Stimulated activated memory B cell treated with anti-CD40 and anti-IgM and Interleukin-4, amounts not matched to agents 10 μg/mL and 1 μg/mL and 100 μg/mL, for 72 hours (primary cell): ENCODE measurements around the gene ANKRD42.

Source experiments
- ATAC-seq: fragments of 150-1000 bp; cut with Tn5 transposase; 2 replicates; pipeline ENCODE4 v1.10.0; 2021
- H3K27ac Mint-ChIP-seq: one replicate; pipeline ENCODE4 v1.8.0; 2022; ENCODE audit warnings: mild to moderate bottlenecking, mixed read lengths
- H3K27me3 Mint-ChIP-seq: one replicate; pipeline ENCODE4 v1.8.0; 2022; ENCODE audit warnings: mixed read lengths
- H3K36me3 Mint-ChIP-seq: one replicate; pipeline ENCODE4 v1.8.0; 2022; ENCODE audit warnings: mixed read lengths
- H3K4me1 Mint-ChIP-seq: one replicate; pipeline ENCODE4 v1.8.0; 2022; ENCODE audit warnings: mixed read lengths
- H3K4me3 Mint-ChIP-seq: one replicate; pipeline ENCODE4 v1.8.0; 2022; ENCODE audit warnings: mild to moderate bottlenecking, moderate library complexity, mixed read lengths
- H3K9me3 Mint-ChIP-seq: one replicate; pipeline ENCODE4 v1.8.0; 2022; ENCODE audit warnings: mixed read lengths

ANKRD42 gene

GRCh38 chr11:83193315-83194280 lies at the start of gene ANKRD42:
TSS of gene ANKRD42 (plus strand) at chr11:83193712. CDS start at chr11:83194671, 959 bp downstream.
- Mint-ChIP-seq H3K4me1 (peaks cover 35% of the 10 kb centered on the region), H3K4me3 (peak within 1 kb of the TSS; percentile 95), H3K36me3 (peaks cover 22% of the 10 kb centered on the region), H3K27ac (peak within 1 kb of the TSS; percentile 90), H3K27me3 (no peaks in the 10 kb centered on the region), H3K9me3 (no peaks in the 10 kb centered on the region)
- ATAC-seq: peak; percentile 92

- ATAC-seq: no peak
- Mint-ChIP-seq H3K36me3 (no peaks in the 10 kb centered on the region), H3K4me1 (no peaks in the 10 kb centered on the region), H3K4me3 (no peak overlapping the region), H3K9me3 (no peaks in the 10 kb centered on the region), H3K27ac (no peak overlapping the region), H3K27me3 (no peaks in the 10 kb centered on the region)
Observed at GRCh38 chr11:83147895-83148294, 45.6 kb upstream of the ANKRD42 start.

GRCh38 chr11:83150450-83150849 lies 43.1 kb upstream of the ANKRD42 start:
- Mint-ChIP-seq H3K4me1 (no peaks in the 10 kb centered on the region), H3K27me3 (no peaks in the 10 kb centered on the region), H3K9me3 (no peaks in the 10 kb centered on the region), H3K27ac (no peak overlapping the region), H3K4me3 (no peak overlapping the region), H3K36me3 (no peaks in the 10 kb centered on the region)
- ATAC-seq: no peak

GRCh38 chr11:83151274-83151977 lies 42.1 kb upstream of the ANKRD42 start:
- H3K27ac Mint-ChIP-seq: no peak overlapping the region
- no peaks in the 10 kb centered on the region for H3K36me3 Mint-ChIP-seq
- no peaks in the 10 kb centered on the region for H3K4me1 Mint-ChIP-seq
- H3K27me3 Mint-ChIP-seq: no peaks in the 10 kb centered on the region
- no peaks in the 10 kb centered on the region for H3K9me3 Mint-ChIP-seq
- ATAC-seq: no peak
- H3K4me3 Mint-ChIP-seq: no peak overlapping the region

GRCh38 chr11:83152264-83152663 lies 41.2 kb upstream of the ANKRD42 start:
- no peaks in the 10 kb centered on the region for H3K9me3 Mint-ChIP-seq
- no peak overlapping the region for H3K4me3 Mint-ChIP-seq
- no peaks in the 10 kb centered on the region for H3K27me3 Mint-ChIP-seq
- no peak for ATAC-seq
- H3K36me3 Mint-ChIP-seq: peaks cover 4% of the 10 kb centered on the region
- H3K27ac Mint-ChIP-seq: no peak overlapping the region
- no peaks in the 10 kb centered on the region for H3K4me1 Mint-ChIP-seq

GRCh38 chr11:83153764-83154163 lies 39.7 kb upstream of the ANKRD42 start:
- Mint-ChIP-seq H3K36me3 (peaks cover 18% of the 10 kb centered on the region), H3K4me3 (no peak overlapping the region), H3K27me3 (no peaks in the 10 kb centered on the region), H3K27ac (no peak overlapping the region), H3K4me1 (no peaks in the 10 kb centered on the region), H3K9me3 (no peaks in the 10 kb centered on the region)
- no peak for ATAC-seq

- H3K4me1 Mint-ChIP-seq: peaks cover 23% of the 10 kb centered on the region
- H3K27ac Mint-ChIP-seq: peak overlapping the region; percentile 96
- H3K4me3 Mint-ChIP-seq: peak overlapping the region; percentile 90
- H3K9me3 Mint-ChIP-seq: no peaks in the 10 kb centered on the region
- peak; percentile 98 for ATAC-seq
- no peaks in the 10 kb centered on the region for H3K27me3 Mint-ChIP-seq
- H3K36me3 Mint-ChIP-seq: peaks cover 33% of the 10 kb centered on the region
Observed at GRCh38 chr11:83156144-83156995, 37.1 kb upstream of the ANKRD42 start.

GRCh38 chr11:83156996-83157593 lies 36.4 kb upstream of the ANKRD42 start, which contains the start of gene PCF11:
TSS of gene PCF11 (plus strand) at chr11:83157131. CDS start at chr11:83157440, 309 bp downstream.
- Mint-ChIP-seq H3K36me3 (peaks cover 33% of the 10 kb centered on the region), H3K4me3 (peak within 1 kb of the TSS; percentile 90), H3K4me1 (peaks cover 30% of the 10 kb centered on the region), H3K27ac (peak within 1 kb of the TSS; percentile 96), H3K9me3 (no peaks in the 10 kb centered on the region), H3K27me3 (no peaks in the 10 kb centered on the region)
- peak; percentile 31 for ATAC-seq

- H3K4me1 Mint-ChIP-seq: peaks cover 37% of the 10 kb centered on the region
- no peak for ATAC-seq
- H3K27me3 Mint-ChIP-seq: no peaks in the 10 kb centered on the region
- H3K36me3 Mint-ChIP-seq: peaks cover 33% of the 10 kb centered on the region
- peak overlapping the region; percentile 90 for H3K4me3 Mint-ChIP-seq
- H3K27ac Mint-ChIP-seq: peak overlapping the region; percentile 96
- no peaks in the 10 kb centered on the region for H3K9me3 Mint-ChIP-seq
Observed at GRCh38 chr11:83157594-83158356, 35.7 kb upstream of the ANKRD42 start.

GRCh38 chr11:83158357-83158786 lies 35.1 kb upstream of the ANKRD42 start:
- no peak for ATAC-seq
- H3K27me3 Mint-ChIP-seq: no peaks in the 10 kb centered on the region
- H3K4me3 Mint-ChIP-seq: peak overlapping the region; percentile 90
- H3K9me3 Mint-ChIP-seq: no peaks in the 10 kb centered on the region
- peaks cover 33% of the 10 kb centered on the region for H3K36me3 Mint-ChIP-seq
- peaks cover 39% of the 10 kb centered on the region for H3K4me1 Mint-ChIP-seq
- H3K27ac Mint-ChIP-seq: peak overlapping the region; percentile 96

- Mint-ChIP-seq H3K9me3 (no peaks in the 10 kb centered on the region), H3K36me3 (peaks cover 33% of the 10 kb centered on the region), H3K4me1 (peaks cover 39% of the 10 kb centered on the region), H3K27ac (peak overlapping the region; percentile 96), H3K4me3 (peak overlapping the region; percentile 90), H3K27me3 (no peaks in the 10 kb centered on the region)
- no peak for ATAC-seq
Observed at GRCh38 chr11:83158965-83159901, 34.3 kb upstream of the ANKRD42 start.

- H3K36me3 Mint-ChIP-seq: peaks cover 38% of the 10 kb centered on the region
- no peak for ATAC-seq
- no peaks in the 10 kb centered on the region for H3K27me3 Mint-ChIP-seq
- peak overlapping the region; percentile 90 for H3K4me3 Mint-ChIP-seq
- no peaks in the 10 kb centered on the region for H3K9me3 Mint-ChIP-seq
- H3K27ac Mint-ChIP-seq: peak overlapping the region; percentile 96
- peaks cover 39% of the 10 kb centered on the region for H3K4me1 Mint-ChIP-seq
Observed at GRCh38 chr11:83159902-83160865, 33.3 kb upstream of the ANKRD42 start.
